Muscle layer of colon (tissue), 2 donors: ENCODE data around the gene SLIT3.
"Not testable (repeated sequence)": the region's sequence is repeated elsewhere in the genome, so short reads cannot be mapped to it uniquely, and the experiment has no call there.

Source experiments
- H3K27ac ChIP-seq: one replicate; pipeline ENCODE4 v1.7.0; 2013; ENCODE audit warnings: low read depth, mild to moderate bottlenecking, low read length, moderate library complexity
- H3K27me3 ChIP-seq, 2 donors: one replicate each; pipeline ENCODE4 v1.7.0; 2013; ENCODE audit warnings: low read length in 2 of 2, mild to moderate bottlenecking in 2 of 2; ENCODE audit not compliant: insufficient read depth in 2 of 2, control insufficient read depth in 1 of 2
- H3K36me3 ChIP-seq: one replicate; pipeline ENCODE4 v1.7.0; 2013; ENCODE audit warnings: mild to moderate bottlenecking, low read length; ENCODE audit not compliant: insufficient read depth
- H3K4me1 ChIP-seq: one replicate; pipeline ENCODE4 v1.7.0; 2013; ENCODE audit warnings: mild to moderate bottlenecking, low read length; ENCODE audit not compliant: insufficient read depth
- H3K4me3 ChIP-seq, 2 donors: one replicate each; pipeline ENCODE4 v1.7.0; 2013; ENCODE audit warnings: low read length in 2 of 2, low read depth in 1 of 2, mild to moderate bottlenecking in 1 of 2, moderate library complexity in 1 of 2
- H3K9ac ChIP-seq: one replicate; pipeline ENCODE4 v1.7.0; 2013; ENCODE audit warnings: low read length
- H3K9me3 ChIP-seq: one replicate; pipeline ENCODE4 v1.7.0; 2013; ENCODE audit warnings: mild to moderate bottlenecking, low read length
- donor health status: abdominal sarcoma.
- donor health status: Adenocarcinoma of cecum.

Gene SLIT3

DNA sequence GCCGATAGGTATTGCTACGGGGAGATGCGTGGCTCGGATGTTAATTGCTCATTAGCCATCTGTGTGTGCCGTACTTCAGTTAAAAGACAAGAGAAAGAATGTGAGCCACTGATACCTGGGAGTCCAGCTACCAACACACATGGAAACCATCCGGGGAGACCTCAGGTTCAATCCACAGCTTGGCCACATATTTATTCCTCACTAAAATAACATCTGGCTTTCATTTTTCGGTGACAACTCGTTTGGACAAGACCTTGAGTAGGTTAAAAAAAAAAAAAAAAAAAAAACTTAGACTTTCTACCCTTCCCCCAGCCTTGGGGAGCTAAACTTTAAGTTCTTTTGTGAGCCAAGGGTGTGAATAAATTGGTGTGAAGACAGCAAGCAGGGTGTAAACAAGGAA lies 84.1 kb downstream of the SLIT3 start:
- Histone ChIP-seq H3K27me3 (no peaks in the 10 kb centered on the region), H3K27ac (no peak overlapping the region), H3K4me3 (no peak overlapping the region), H3K9ac (no peak overlapping the region), H3K4me1 (peaks cover 5% of the 10 kb centered on the region), H3K9me3 (no peaks in the 10 kb centered on the region), H3K36me3 (no peaks in the 10 kb centered on the region)

GRCh38 chr5:169213479-169213878 lies 87.5 kb downstream of the SLIT3 start:
- H3K36me3 ChIP-seq: no peaks in the 10 kb centered on the region
- H3K9ac ChIP-seq: no peak overlapping the region
- H3K4me1 ChIP-seq: no peaks in the 10 kb centered on the region
- H3K4me3 ChIP-seq: no peak overlapping the region
- H3K27ac ChIP-seq: no peak overlapping the region
- no peaks in the 10 kb centered on the region for H3K9me3 ChIP-seq
- H3K27me3 ChIP-seq: no peaks in the 10 kb centered on the region

GRCh38 chr5:169211761-169212160 lies 89.2 kb downstream of the SLIT3 start:
- not testable (repeated sequence) for H3K27me3 ChIP-seq, H3K9me3 ChIP-seq, H3K36me3 ChIP-seq

DNA sequence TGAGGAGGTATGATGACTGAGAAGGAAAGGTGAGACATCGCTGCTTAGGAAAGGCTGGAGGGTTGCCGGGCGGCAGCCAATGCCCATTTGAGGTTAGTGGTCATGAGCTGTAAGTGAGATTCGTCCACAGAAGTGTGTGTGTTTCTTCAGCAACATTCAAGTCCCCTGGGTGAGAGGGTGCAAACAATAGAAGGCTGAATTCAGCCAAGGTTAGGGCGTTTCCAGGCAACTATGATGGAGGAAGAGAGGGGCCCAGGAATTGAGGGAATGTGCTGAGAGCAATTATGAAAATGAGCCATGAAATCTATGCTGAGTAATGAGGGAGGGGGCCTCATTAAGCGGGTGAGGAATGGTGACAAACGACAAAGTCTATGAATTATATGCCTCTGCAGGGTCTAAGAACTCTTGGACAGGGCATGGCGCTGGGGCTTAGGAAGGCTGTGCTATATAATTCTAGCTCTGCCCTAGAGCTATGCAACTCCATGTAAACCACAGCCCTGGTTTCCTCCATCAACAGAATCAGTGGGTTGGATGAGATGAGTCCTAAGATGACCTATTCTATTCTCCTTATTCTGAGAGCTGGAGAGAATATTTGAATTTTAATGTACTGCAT lies 96.0 kb downstream of the SLIT3 start:
- no peak overlapping the region for H3K9ac ChIP-seq
- no peak overlapping the region for H3K27ac ChIP-seq
- H3K36me3 ChIP-seq: no peaks in the 10 kb centered on the region
- H3K27me3 ChIP-seq: no peaks in the 10 kb centered on the region
- no peaks in the 10 kb centered on the region for H3K4me1 ChIP-seq
- H3K4me3 ChIP-seq: no peak overlapping the region
- no peaks in the 10 kb centered on the region for H3K9me3 ChIP-seq

More at GRCh38 chr5:169211761-169212160, 89.2 kb downstream of the SLIT3 start:
- not testable (repeated sequence) for H3K27ac ChIP-seq, H3K4me1 ChIP-seq, H3K9ac ChIP-seq, H3K4me3 ChIP-seq

GRCh38 chr5:169202969-169203368 lies 98.0 kb downstream of the SLIT3 start:
- no peak overlapping the region for H3K27ac ChIP-seq
- H3K4me1 ChIP-seq: no peaks in the 10 kb centered on the region

GRCh38 chr5:169201597-169201996 lies 99.3 kb downstream of the SLIT3 start:
- H3K4me3 ChIP-seq: no peak overlapping the region
- no peaks in the 10 kb centered on the region for H3K36me3 ChIP-seq
- no peak overlapping the region for H3K27ac ChIP-seq
- H3K4me1 ChIP-seq: no peaks in the 10 kb centered on the region
- H3K27me3 ChIP-seq: no peaks in the 10 kb centered on the region
- no peak overlapping the region for H3K9ac ChIP-seq
- H3K9me3 ChIP-seq: no peaks in the 10 kb centered on the region

More at GRCh38 chr5:169202969-169203368, 98.0 kb downstream of the SLIT3 start:
- Histone ChIP-seq H3K36me3 (no peaks in the 10 kb centered on the region), H3K27me3 (no peaks in the 10 kb centered on the region), H3K9me3 (no peaks in the 10 kb centered on the region), H3K4me3 (no peak overlapping the region), H3K9ac (no peak overlapping the region)

GRCh38 chr5:169200125-169200778 lies 100.7 kb downstream of the SLIT3 start:
- Histone ChIP-seq H3K9ac (no peak overlapping the region), H3K9me3 (no peaks in the 10 kb centered on the region), H3K4me3 (no peak overlapping the region), H3K36me3 (no peaks in the 10 kb centered on the region), H3K27me3 (no peaks in the 10 kb centered on the region), H3K27ac (no peak overlapping the region), H3K4me1 (no peaks in the 10 kb centered on the region)

DNA sequence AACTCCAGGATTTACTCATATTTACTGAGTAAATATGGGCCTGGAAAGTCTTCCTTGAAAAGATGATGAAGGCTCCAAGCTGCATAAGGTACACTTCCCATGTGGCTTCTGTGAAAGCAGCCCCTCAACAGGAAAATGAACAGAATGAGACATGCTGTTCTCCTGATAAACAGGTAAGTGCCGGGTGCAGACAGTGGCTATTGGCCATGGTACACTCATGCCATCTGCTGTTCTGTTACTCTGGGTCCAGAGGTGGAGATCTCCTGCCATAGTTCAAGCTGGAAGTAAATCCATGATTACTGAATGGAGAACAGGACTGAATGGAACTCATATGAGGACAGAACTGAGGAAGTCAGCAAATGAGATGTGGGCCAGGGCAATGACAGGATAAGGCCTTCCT lies 103.6 kb downstream of the SLIT3 start:
- no peaks in the 10 kb centered on the region for H3K4me1 ChIP-seq
- no peaks in the 10 kb centered on the region for H3K9me3 ChIP-seq
- H3K4me3 ChIP-seq: no peak overlapping the region
- no peak overlapping the region for H3K9ac ChIP-seq
- no peak overlapping the region for H3K27ac ChIP-seq
- no peaks in the 10 kb centered on the region for H3K27me3 ChIP-seq
- no peaks in the 10 kb centered on the region for H3K36me3 ChIP-seq

- Histone ChIP-seq H3K27me3 (no peaks in the 10 kb centered on the region), H3K9ac (no peak overlapping the region), H3K9me3 (no peaks in the 10 kb centered on the region), H3K4me1 (peaks cover 3% of the 10 kb centered on the region), H3K36me3 (no peaks in the 10 kb centered on the region), H3K4me3 (no peak overlapping the region), H3K27ac (no peak overlapping the region)
Observed at GRCh38 chr5:169196059-169196458, 104.9 kb downstream of the SLIT3 start.

DNA sequence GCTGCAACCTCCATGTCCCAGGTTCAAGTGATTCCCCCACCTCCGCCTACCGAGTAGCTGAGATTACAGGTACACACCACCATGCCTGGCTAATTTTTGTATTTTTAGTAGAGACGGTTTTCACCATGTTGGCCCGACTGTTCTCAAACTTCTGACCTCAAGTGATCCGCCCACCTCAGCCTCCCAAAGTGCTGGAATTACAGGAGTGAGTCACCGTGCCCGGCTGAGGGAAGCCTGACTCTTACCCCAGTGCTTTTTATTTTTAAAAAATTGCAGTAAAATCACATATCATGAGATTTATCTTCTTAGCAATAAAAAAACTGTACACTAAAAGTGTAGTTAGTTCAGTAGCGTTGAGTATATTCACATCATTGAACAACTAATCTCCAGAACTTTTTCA lies 105.3 kb downstream of the SLIT3 start:
- Histone ChIP-seq H3K36me3 (no peaks in the 10 kb centered on the region), H3K4me3 (no peak overlapping the region), H3K9ac (no peak overlapping the region), H3K4me1 (peaks cover 7% of the 10 kb centered on the region), H3K9me3 (no peaks in the 10 kb centered on the region), H3K27me3 (no peaks in the 10 kb centered on the region), H3K27ac (no peak overlapping the region)

GRCh38 chr5:169192536-169192935 lies 108.4 kb downstream of the SLIT3 start:
- Histone ChIP-seq H3K27ac (no peak overlapping the region), H3K4me1 (peaks cover 7% of the 10 kb centered on the region), H3K4me3 (no peak overlapping the region), H3K9ac (no peak overlapping the region), H3K36me3 (no peaks in the 10 kb centered on the region), H3K27me3 (no peaks in the 10 kb centered on the region), H3K9me3 (no peaks in the 10 kb centered on the region)

DNA sequence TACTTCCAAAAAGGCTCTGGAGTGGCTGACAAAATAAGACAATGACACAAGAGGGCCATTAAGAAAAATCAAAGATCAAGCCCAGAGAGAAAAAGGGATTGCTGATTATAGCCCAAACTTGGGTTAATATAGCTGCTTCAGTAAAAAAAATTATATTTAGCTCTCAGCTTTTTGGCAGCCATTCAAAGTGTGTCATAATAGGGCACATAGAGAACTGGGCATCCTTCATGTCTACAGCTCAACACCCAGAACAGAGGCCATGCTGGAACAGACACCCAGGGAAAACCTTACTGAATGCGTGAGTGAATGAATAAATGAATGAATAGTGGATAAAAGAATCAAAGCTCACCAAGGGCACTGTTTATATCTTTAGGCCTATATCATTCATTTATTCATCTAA lies 110.1 kb downstream of the SLIT3 start:
- Histone ChIP-seq H3K9me3 (no peaks in the 10 kb centered on the region), H3K36me3 (no peaks in the 10 kb centered on the region), H3K27me3 (no peaks in the 10 kb centered on the region), H3K9ac (no peak overlapping the region), H3K27ac (no peak overlapping the region), H3K4me1 (peaks cover 7% of the 10 kb centered on the region), H3K4me3 (no peak overlapping the region)
